Ascending aorta (tissue), 2 donors: ENCODE data around the gene AMY2B. TPM values are rescaled to one million over a fixed set of nuclear protein-coding genes. Genes with fewer than 3 reads are reported as not detected.
A peak's percentile ranks its signal among the peaks of the same experiment; 100 is the strongest.
"Not testable (repeated sequence)": the region's sequence is repeated elsewhere in the genome, so short reads cannot be mapped to it uniquely, and the experiment has no call there.

Source experiments
- DNase-seq, 2 donors: peaks; one replicate each; pipeline ENCODE4 v3.0.0-alpha.2; 2019; ENCODE audit warnings: low spot score in 2 of 2
- H3K27ac ChIP-seq, 2 donors: fragments of 200-600 bp; sonication (generic); one replicate each; pipeline ENCODE4 v1.5.1; 2016 to 2017; ENCODE audit warnings: mild to moderate bottlenecking in 1 of 2
- H3K27me3 ChIP-seq: fragments of 200-600 bp; sonication (generic); one replicate; pipeline ENCODE4 v1.5.1; 2017
- H3K36me3 ChIP-seq, 2 donors: fragments of 200-600 bp; sonication (generic); one replicate each; pipeline ENCODE4 v1.5.1; 2016
- H3K4me1 ChIP-seq, 2 donors: fragments of 200-600 bp; sonication (generic); one replicate each; pipeline ENCODE4 v1.5.1; 2016 to 2017; ENCODE audit warnings: mild to moderate bottlenecking in 1 of 2
- H3K4me3 ChIP-seq, 2 donors: fragments of 200-600 bp; sonication (generic); one replicate each; pipeline ENCODE4 v1.5.1; 2016 to 2017; ENCODE audit warnings: mild to moderate bottlenecking in 1 of 2
- H3K9me3 ChIP-seq, 2 donors: fragments of 200-600 bp; sonication (generic); one replicate each; pipeline ENCODE4 v1.5.1; 2016
- intact Hi-C: fragments of 100-400 bp; cut with DNase I; formaldehyde crosslinking; loops from one replicate; pipeline ENCODE4 v1.15.1; 2023
- total RNA-seq: library from RNA; depleted of rRNA; stranded (reverse); fragments of >200 nt; gene quantifications from one replicate; pipeline ENCODE4 v1.1.0, GENCODE V29; 2016
- TF ChIP-seq, protein P1 (sequence below), 3 experiments: fragments of 200-600 bp in 2 of 3; fragments of 450-650 bp in 1 of 3; sonication (generic) in 2 of 3; IDR thresholded peaks; one replicate each; pipeline ENCODE4 v1.5.1; 2016 to 2019; ENCODE audit warnings: antibody characterized with exemption in 3 of 3, mild to moderate bottlenecking in 1 of 3, moderate library complexity in 1 of 3

AMY2B gene
- 10.7 TPM for total RNA-seq

DNA sequence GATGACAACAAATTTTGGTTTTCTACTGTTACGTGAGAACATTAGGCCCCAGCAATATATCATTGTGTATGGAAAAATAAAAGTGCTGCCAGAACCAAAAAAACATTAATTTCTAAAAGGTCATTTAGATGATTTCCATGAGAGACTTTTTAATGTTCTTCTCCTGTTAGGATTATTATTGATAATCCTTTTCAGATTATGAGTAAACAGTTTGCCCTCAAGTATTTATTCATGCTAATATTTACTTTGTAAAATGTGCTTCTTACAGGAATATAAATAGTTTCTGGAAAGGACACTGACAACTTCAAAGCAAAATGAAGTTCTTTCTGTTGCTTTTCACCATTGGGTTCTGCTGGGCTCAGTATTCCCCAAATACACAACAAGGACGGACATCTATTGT, at the start of gene AMY2B:
Gene AMY2B, plus strand, starts transcription at position 301 of the 400 bp plus-strand sequence. Its CDS starts 14 bp downstream, at position 315.
- H3K4me3 ChIP-seq, H3K4me1 ChIP-seq, H3K9me3 ChIP-seq, intact Hi-C loops, H3K27ac ChIP-seq, H3K36me3 ChIP-seq, DNase-seq, H3K27me3 ChIP-seq: not testable (repeated sequence)

DNA sequence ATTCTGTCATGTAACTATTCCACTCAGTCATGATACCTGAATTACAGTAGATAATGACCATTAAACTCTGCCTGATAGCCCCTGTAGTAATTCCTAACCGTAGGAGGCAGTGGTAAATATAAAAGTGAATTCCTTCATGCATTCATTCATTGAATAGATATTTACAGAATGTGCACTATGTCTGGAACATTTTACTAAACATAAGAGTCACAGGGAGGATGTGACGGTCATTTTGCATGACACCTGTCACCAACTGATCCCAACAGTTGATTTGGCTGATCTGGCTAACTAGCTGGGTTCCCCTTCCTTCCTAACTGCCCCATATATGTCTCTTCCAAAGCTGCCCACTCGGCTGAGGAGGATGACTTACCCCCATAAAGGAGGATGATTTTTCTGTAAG, 48.0 kb upstream of the AMY2B start:
- Histone ChIP-seq H3K9me3 (no peaks in the 10 kb centered on the region), H3K27ac (no peak overlapping the region), H3K27me3 (no peaks in the 10 kb centered on the region), H3K36me3 (no peaks in the 10 kb centered on the region), H3K4me1 (peaks cover 0 to 21% of the 10 kb centered on the region in 2 donors), H3K4me3 (no peak overlapping the region)
- TF ChIP-seq, protein P1, sequence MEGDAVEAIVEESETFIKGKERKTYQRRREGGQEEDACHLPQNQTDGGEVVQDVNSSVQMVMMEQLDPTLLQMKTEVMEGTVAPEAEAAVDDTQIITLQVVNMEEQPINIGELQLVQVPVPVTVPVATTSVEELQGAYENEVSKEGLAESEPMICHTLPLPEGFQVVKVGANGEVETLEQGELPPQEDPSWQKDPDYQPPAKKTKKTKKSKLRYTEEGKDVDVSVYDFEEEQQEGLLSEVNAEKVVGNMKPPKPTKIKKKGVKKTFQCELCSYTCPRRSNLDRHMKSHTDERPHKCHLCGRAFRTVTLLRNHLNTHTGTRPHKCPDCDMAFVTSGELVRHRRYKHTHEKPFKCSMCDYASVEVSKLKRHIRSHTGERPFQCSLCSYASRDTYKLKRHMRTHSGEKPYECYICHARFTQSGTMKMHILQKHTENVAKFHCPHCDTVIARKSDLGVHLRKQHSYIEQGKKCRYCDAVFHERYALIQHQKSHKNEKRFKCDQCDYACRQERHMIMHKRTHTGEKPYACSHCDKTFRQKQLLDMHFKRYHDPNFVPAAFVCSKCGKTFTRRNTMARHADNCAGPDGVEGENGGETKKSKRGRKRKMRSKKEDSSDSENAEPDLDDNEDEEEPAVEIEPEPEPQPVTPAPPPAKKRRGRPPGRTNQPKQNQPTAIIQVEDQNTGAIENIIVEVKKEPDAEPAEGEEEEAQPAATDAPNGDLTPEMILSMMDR (IDR thresholded peaks at IDR 0.05) = no peak
- intact Hi-C loops = no loop called here
- no peak for DNase-seq

DNA sequence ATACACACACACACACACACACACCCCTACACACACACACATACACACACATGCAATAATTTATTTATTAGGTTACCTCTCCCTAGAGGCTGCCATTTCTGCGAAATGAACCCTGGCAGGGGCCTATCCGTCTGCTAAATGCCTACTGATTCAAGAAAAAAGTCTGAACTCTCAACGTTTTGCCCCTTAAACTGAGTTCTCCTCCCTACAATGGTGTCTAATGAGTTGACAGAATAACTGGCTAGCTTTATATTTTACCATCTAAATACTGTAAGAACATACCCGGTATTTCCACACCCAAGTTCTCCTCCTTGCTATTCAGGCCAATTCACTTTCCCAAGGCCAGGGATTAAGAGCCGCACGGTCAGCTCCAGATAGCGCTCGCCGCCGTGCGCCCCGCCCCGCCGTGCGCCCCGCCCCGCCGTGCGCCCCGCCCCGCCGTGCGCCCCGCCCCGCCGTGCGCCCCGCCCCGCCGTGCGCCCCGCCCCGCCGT, 46.2 kb upstream of the AMY2B start:
- Histone ChIP-seq H3K27ac (peak overlapping the region; percentile 26 to 29), H3K36me3 (peaks cover 0 to 4% of the 10 kb centered on the region in 2 donors), H3K9me3 (no peaks in the 10 kb centered on the region), H3K4me1 (peaks cover 0 to 26% of the 10 kb centered on the region in 2 donors), H3K27me3 (no peaks in the 10 kb centered on the region), H3K4me3 (peak overlapping the region; percentile 36 to 56)
- intact Hi-C loops = loop anchor here (5.0 kb wide), 1 partner anchor 37 kb away; no protein-coding TSS in a partner anchor
- DNase-seq = peak in 1 of 2 donors; percentile 63
- TF ChIP-seq, protein P1 (IDR thresholded peaks at IDR 0.05) = no peak

DNA sequence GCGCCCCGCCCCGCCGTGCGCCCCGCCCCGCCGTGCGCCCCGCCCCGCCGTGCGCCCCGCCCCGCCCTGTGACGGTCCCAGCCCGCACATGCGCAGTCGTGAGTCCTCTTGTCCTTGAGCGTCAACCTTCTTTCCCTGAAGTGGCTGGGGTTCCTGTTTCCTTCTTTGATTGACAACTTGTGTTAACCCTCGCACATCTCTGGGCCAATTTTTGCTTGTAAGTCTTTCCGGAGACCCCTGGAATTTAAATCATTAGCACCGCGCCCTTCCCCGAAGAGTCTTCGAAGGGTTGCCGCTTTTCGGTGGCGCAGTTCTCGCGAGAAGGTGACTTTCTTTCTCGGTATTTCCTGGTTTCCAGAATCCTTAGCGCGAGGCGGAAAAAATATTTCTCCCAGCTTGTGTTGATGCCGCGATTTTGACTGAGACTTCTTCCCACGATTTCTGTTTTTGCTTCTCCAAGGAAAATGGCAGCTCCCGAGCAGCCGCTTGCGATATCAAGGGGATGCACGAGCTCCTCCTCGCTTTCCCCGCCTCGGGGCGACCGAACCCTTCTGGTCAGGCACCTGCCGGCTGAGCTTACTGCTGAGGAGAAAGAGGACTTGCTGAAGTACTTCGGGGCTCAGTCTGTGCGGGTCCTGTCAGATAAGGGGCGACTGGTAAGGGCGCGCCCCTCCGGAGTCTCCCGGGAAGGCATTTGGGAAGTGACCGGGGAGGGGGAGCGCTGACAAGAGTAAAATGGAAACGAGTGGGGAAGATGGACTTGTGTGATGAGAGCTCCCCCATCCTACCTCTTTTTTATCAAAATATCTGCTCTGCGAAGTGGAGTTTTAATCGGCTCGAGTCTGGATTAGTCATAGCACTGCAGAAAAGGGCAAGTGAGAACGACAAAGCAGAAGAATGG, 45.5 kb upstream of the AMY2B start, which contains the start of gene RNPC3:
Gene RNPC3, plus strand, starts transcription at position 93 of the 901 bp plus-strand sequence. Its CDS starts 372 bp downstream, at position 465.
- Histone ChIP-seq H3K27me3 (no peaks in the 10 kb centered on the region), H3K36me3 (peaks cover 0 to 5% of the 10 kb centered on the region in 2 donors), H3K4me3 (peak within 1 kb of the TSS; percentile 87 to 89), H3K9me3 (no peaks in the 10 kb centered on the region), H3K4me1 (peaks cover 0 to 26% of the 10 kb centered on the region in 2 donors), H3K27ac (peak within 1 kb of the TSS; percentile 93)
- peak; percentile 36 to 93 for DNase-seq
- TF ChIP-seq, protein P1 (IDR thresholded peaks at IDR 0.05) = no peak
- intact Hi-C loops = loop anchor here (5.0 kb wide), 1 partner anchor 36 kb away; no protein-coding TSS in a partner anchor

DNA sequence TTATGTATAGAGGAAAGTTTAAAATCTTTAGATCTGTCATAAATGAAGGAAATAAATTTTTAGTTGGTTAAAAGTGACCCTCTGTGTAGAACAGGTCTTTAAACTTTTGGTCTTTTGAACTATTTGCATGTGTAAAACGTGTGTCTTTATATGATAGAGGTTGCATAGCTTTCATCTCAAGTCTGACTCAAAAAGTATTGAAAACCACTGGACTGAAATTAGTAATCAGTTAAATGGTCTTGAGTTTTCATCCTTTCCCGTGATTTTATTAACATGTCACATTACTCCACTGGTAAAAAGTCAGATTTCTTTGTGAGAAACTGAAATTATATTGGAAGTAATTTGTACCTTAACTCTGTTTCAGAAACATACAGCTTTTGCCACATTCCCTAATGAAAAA, 44.1 kb upstream of the AMY2B start:
- peaks cover 0 to 12% of the 10 kb centered on the region in 2 donors for H3K36me3 ChIP-seq
- no peaks in the 10 kb centered on the region for H3K27me3 ChIP-seq
- peaks cover 0 to 26% of the 10 kb centered on the region in 2 donors for H3K4me1 ChIP-seq
- TF ChIP-seq, protein P1 (IDR thresholded peaks at IDR 0.05) = no peak
- no peak overlapping the region for H3K27ac ChIP-seq
- intact Hi-C loops = loop anchor here (5.0 kb wide), 1 partner anchor 35 kb away; no protein-coding TSS in a partner anchor
- peak overlapping the region; percentile 87 to 89 for H3K4me3 ChIP-seq
- no peaks in the 10 kb centered on the region for H3K9me3 ChIP-seq
- no peak for DNase-seq

DNA sequence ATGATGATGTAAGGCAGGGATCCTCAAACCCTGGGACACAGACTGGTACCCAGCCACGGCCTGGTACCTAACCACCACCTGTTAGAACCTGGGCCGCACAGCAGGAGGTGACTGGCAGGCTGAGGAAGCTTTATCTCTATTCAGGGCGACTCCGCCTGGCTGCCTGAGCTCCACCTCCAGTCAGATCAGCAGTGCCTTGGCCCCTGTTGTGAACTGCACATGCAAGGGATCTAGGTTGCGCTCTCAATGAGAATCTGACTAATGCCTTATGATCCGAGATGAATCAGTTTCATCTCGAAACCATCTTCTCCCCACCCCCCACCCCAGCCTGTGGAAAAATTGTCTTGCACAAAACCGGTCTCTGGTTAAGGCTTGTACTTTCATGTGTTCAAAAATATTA, 41.6 kb upstream of the AMY2B start:
- intact Hi-C loops = loop anchor here (5.0 kb wide), 1 partner anchor 33 kb away; no protein-coding TSS in a partner anchor
- TF ChIP-seq, protein P1 (IDR thresholded peaks at IDR 0.05) = no peak
- no peaks in the 10 kb centered on the region for H3K27me3 ChIP-seq
- H3K4me1 ChIP-seq = peaks cover 0 to 26% of the 10 kb centered on the region in 2 donors
- no peaks in the 10 kb centered on the region for H3K9me3 ChIP-seq
- no peak overlapping the region for H3K4me3 ChIP-seq
- H3K27ac ChIP-seq = no peak overlapping the region
- no peak for DNase-seq
- H3K36me3 ChIP-seq = peaks cover 3 to 12% of the 10 kb centered on the region in 2 donors
